Loucy (cell line): ENCODE data around the gene GCK.

Experiments used
- H2AFZ ChIP-seq: fragments of 200-600 bp; sonication (generic); 2 replicates; pipeline ENCODE4 v1.6.0; 2016; ENCODE audit warnings: antibody characterized with exemption, mild to moderate bottlenecking, low read length, moderate library complexity
- H3F3A ChIP-seq: fragments of 200-600 bp; 2 replicates; pipeline ENCODE4 v1.6.0; 2016; ENCODE audit warnings: antibody characterized with exemption, low read depth, mild to moderate bottlenecking
- H3K27me3 ChIP-seq: fragments of 200-600 bp; sonication (generic); 2 replicates; pipeline ENCODE4 v1.6.1; 2014; ENCODE audit warnings: low read length, mild to moderate bottlenecking; ENCODE audit not compliant: insufficient read depth, poor library complexity, severe bottlenecking
- H3K36me3 ChIP-seq: fragments of 200-600 bp; sonication (generic); 2 replicates; pipeline ENCODE4 v1.6.1; 2016; ENCODE audit warnings: low read length; ENCODE audit not compliant: insufficient read depth
- H3K4me1 ChIP-seq: fragments of 200-600 bp; sonication (generic); 2 replicates; pipeline ENCODE4 v1.5.1; 2014; ENCODE audit warnings: low read length, mild to moderate bottlenecking; ENCODE audit not compliant: insufficient read depth, poor library complexity, severe bottlenecking
- H3K4me2 ChIP-seq: fragments of 200-600 bp; sonication (generic); 2 replicates; pipeline ENCODE4 v1.6.0; 2014; ENCODE audit warnings: antibody characterized with exemption, low read length, low read depth, mild to moderate bottlenecking; ENCODE audit not compliant: poor library complexity, severe bottlenecking
- H3K4me3 ChIP-seq: fragments of 200-600 bp; sonication (generic); 2 replicates; pipeline ENCODE4 v1.5.1; 2014; ENCODE audit warnings: low read length, mild to moderate bottlenecking, mixed read lengths; ENCODE audit not compliant: poor library complexity, severe bottlenecking
- H3K79me2 ChIP-seq: fragments of 200-600 bp; sonication (generic); 2 replicates; pipeline ENCODE4 v1.6.1; 2014; ENCODE audit warnings: low read length; ENCODE audit not compliant: insufficient read depth
- H3K9ac ChIP-seq: fragments of 200-600 bp; sonication (generic); 2 replicates; pipeline ENCODE4 v1.6.0; 2014; ENCODE audit warnings: mild to moderate bottlenecking, low read depth, low read length, moderate library complexity; ENCODE audit not compliant: poor library complexity, severe bottlenecking
- H3K9me2 ChIP-seq: fragments of 200-600 bp; sonication (generic); replicated peaks from 2 replicates; pipeline ENCODE4 v1.6.1; 2016; ENCODE audit warnings: low read depth, low read length, mixed read lengths
- H3K9me3 ChIP-seq: fragments of 200-600 bp; sonication (generic); 2 replicates; pipeline ENCODE4 v1.6.1; 2014; ENCODE audit warnings: mild to moderate bottlenecking, antibody characterized with exemption, low read length, low read depth; ENCODE audit not compliant: insufficient read depth
- H4K20me1 ChIP-seq: fragments of 200-600 bp; sonication (generic); 2 replicates; pipeline ENCODE4 v1.6.0; 2014; ENCODE audit warnings: antibody characterized with exemption, low read length, mild to moderate bottlenecking; ENCODE audit not compliant: insufficient read depth, poor library complexity, severe bottlenecking
- EZH2phosphoT487 ChIP-seq: fragments of 200-600 bp; IDR thresholded peaks from 2 replicates; pipeline ENCODE4 v1.6.1; 2018; ENCODE audit warnings: antibody characterized with exemption, mild to moderate bottlenecking, moderate library complexity, borderline replicate concordance
- TF ChIP-seq, protein P1 (sequence below): fragments of 200-600 bp; sonication (generic); conservative IDR thresholded peaks from 2 replicates; pipeline ENCODE4 v1.5.1; 2014; ENCODE audit warnings: mild to moderate bottlenecking, antibody characterized with exemption, low read length

Gene GCK

DNA sequence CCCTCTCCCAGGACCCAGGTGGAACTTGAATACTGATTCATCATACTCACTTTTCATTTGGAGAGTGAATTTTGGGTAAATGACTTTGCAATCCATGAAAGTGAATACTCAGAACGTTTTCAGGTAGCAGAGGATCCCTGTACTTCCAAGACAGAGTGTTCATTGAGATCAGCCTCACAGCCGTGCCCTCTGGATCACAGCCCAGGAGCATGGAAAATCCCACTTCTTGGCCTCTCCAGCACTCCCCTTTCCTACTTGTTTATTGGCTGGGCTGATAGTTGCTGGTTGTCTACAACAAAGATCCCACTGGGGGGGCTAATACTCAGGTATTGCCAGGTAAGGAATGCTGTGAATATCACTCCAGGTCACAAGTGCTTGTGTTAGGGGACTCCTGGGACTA, 5.9 kb downstream of the GCK start:
- Histone ChIP-seq H3K27me3 (no peaks in the 10 kb centered on the region), H3K36me3 (no peaks in the 10 kb centered on the region), H3K4me1 (no peaks in the 10 kb centered on the region), H3K79me2 (no peaks in the 10 kb centered on the region), H2AFZ (no peak overlapping the region), H3K9me3 (peaks cover 3% of the 10 kb centered on the region; the same call in 1 of the 2 replicates), H3K4me3 (no peak overlapping the region), H3F3A (no peaks in the 10 kb centered on the region), H3K4me2 (no peak overlapping the region), H4K20me1 (no peaks in the 10 kb centered on the region), H3K9ac (no peak overlapping the region), H3K9me2 (no peaks in the 10 kb centered on the region)
- TF ChIP-seq, protein P1, sequence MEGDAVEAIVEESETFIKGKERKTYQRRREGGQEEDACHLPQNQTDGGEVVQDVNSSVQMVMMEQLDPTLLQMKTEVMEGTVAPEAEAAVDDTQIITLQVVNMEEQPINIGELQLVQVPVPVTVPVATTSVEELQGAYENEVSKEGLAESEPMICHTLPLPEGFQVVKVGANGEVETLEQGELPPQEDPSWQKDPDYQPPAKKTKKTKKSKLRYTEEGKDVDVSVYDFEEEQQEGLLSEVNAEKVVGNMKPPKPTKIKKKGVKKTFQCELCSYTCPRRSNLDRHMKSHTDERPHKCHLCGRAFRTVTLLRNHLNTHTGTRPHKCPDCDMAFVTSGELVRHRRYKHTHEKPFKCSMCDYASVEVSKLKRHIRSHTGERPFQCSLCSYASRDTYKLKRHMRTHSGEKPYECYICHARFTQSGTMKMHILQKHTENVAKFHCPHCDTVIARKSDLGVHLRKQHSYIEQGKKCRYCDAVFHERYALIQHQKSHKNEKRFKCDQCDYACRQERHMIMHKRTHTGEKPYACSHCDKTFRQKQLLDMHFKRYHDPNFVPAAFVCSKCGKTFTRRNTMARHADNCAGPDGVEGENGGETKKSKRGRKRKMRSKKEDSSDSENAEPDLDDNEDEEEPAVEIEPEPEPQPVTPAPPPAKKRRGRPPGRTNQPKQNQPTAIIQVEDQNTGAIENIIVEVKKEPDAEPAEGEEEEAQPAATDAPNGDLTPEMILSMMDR: no peak
- no peak for TF ChIP-seq EZH2phosphoT487

DNA sequence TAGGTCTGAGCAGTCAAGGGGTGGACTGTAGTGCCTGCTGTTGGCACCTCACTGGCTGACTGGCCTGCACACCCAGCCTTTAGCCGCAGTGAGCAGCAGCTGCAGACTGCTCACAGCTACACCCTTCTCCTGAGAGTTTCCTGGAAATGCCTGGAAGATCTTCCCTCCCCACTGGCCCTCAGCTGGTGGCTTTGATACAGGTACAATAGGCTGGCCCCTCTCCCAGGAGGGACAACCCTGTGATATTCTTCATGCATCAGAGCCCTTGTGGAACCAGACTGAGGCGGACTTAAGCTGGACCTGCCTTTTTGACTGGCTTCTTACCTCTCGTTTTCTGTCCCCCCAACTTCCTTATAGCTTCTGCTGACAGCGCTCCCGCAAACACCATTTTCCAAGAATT, 6.4 kb downstream of the GCK start:
- H4K20me1 ChIP-seq: no peaks in the 10 kb centered on the region

DNA sequence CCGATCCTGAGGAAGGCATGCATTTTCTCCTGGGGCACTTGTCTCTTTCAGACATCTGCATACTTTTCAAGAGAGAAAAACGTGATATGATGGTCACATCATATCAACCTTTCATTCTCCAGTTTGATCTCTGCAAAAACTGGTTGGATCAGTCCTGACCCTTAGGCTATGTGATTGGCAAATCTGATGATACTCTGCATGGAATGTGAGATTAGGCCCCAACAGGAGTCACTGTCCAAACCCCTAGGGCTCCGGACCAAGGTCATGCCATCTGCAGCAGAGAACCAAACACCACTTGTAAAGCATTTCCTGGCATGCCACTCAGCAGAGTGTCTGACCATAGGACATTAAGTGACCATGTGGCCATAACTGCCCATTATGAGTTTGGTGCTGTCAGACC, 8.6 kb downstream of the GCK start:
- H3K4me1 ChIP-seq: no peaks in the 10 kb centered on the region
- no peak for TF ChIP-seq EZH2phosphoT487
- H3K9me3 ChIP-seq: peaks cover 3% of the 10 kb centered on the region; the same call in 1 of the 2 replicates
- H3K36me3 ChIP-seq: no peaks in the 10 kb centered on the region
- H3K4me2 ChIP-seq: no peak overlapping the region
- no peak overlapping the region for H3K4me3 ChIP-seq
- no peak overlapping the region for H2AFZ ChIP-seq
- H3K27me3 ChIP-seq: no peaks in the 10 kb centered on the region
- no peaks in the 10 kb centered on the region for H4K20me1 ChIP-seq
- H3K79me2 ChIP-seq: no peaks in the 10 kb centered on the region
- H3F3A ChIP-seq: no peaks in the 10 kb centered on the region
- H3K9ac ChIP-seq: no peak overlapping the region
- H3K9me2 ChIP-seq: no peaks in the 10 kb centered on the region

More for the DNA sequence above, 6.4 kb downstream of the GCK start:
- Histone ChIP-seq H3K79me2 (no peaks in the 10 kb centered on the region), H2AFZ (no peak overlapping the region), H3K4me1 (no peaks in the 10 kb centered on the region), H3K9me3 (peaks cover 3% of the 10 kb centered on the region; the same call in 1 of the 2 replicates), H3K4me3 (no peak overlapping the region), H3K4me2 (no peak overlapping the region), H3K27me3 (no peaks in the 10 kb centered on the region), H3K9ac (no peak overlapping the region), H3K36me3 (no peaks in the 10 kb centered on the region), H3F3A (no peaks in the 10 kb centered on the region), H3K9me2 (no peaks in the 10 kb centered on the region)
- TF ChIP-seq, protein P1: no peak
- no peak for TF ChIP-seq EZH2phosphoT487

DNA sequence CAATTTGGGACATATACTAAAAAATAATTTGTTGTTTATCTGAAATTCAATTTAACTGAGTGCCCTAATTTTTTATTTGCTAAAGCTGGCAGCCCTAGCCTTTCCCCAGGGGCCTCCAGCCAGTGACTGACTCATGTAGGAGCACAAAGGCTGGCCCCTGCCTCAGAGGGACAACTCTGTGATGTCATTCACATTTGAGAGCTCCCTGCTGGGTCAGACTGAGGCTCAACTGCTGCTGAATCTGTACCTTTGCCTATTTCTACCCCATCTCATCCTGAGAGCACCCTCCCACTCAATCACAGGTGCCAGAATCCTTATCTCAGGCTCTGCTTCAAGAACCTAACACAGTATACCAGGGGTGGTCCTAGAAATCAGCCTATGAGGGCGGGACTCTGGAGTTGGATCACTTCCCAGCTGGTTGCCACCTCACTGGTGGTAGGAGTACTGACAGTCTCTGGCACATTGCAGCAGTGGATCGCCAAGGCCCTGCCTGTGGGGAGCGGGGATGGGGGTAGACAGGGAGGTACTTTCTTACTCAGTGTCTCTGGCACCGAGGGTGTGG, 11.6 kb downstream of the GCK start:
- Histone ChIP-seq H3K79me2 (no peaks in the 10 kb centered on the region), H4K20me1 (no peaks in the 10 kb centered on the region), H2AFZ (no peak overlapping the region), H3K9me3 (peaks cover 2% of the 10 kb centered on the region; the same call in 1 of the 2 replicates), H3K4me2 (no peak overlapping the region), H3K4me3 (no peak overlapping the region), H3K9ac (no peak overlapping the region), H3K27me3 (no peaks in the 10 kb centered on the region), H3F3A (no peaks in the 10 kb centered on the region), H3K9me2 (no peaks in the 10 kb centered on the region), H3K36me3 (no peaks in the 10 kb centered on the region), H3K4me1 (no peaks in the 10 kb centered on the region)
- TF ChIP-seq, protein P1: no peak
